ENCODE results near the gene RBM11.

RBM11 gene

GRCh38 chr21:14271053-14271452 lies 55.1 kb downstream of the RBM11 start:
- no peak for DNase-seq

- no peak for DNase-seq
Measured at GRCh38 chr21:14271641-14272040, 55.7 kb downstream of the RBM11 start.

GRCh38 chr21:14273736-14274538 lies 58.0 kb downstream of the RBM11 start:
- peak; percentile 88 for DNase-seq

GRCh38 chr21:14275702-14276205 lies 59.8 kb downstream of the RBM11 start:
- DNase-seq, result no peak

All from islet precursor cell (in vitro differentiated cells).